Mesendoderm (in vitro differentiated cells): ENCODE measurements around the gene FILIP1L.

ENCODE experiments used
- DNase-seq: peaks from one replicate; pipeline ENCODE4 v3.0.0; 2013
- H2AK5ac ChIP-seq: 2 replicates; pipeline ENCODE4 v1.6.1; 2013; ENCODE audit warnings: low read length, inconsistent platforms
- H2BK120ac ChIP-seq: 2 replicates; pipeline ENCODE4 v1.6.1; 2013; ENCODE audit warnings: low read depth, mild to moderate bottlenecking, low read length, moderate library complexity, mixed read lengths
- H2BK15ac ChIP-seq: replicated peaks from 2 replicates; pipeline ENCODE4 v1.6.1; 2013; ENCODE audit warnings: low read depth, mild to moderate bottlenecking, moderate library complexity
- H2BK5ac ChIP-seq: 2 replicates; pipeline ENCODE4 v1.6.1; 2013; ENCODE audit warnings: low read length, inconsistent platforms
- H3K18ac ChIP-seq: 2 replicates; pipeline ENCODE4 v1.6.1; 2013; ENCODE audit warnings: mild to moderate bottlenecking, low read length, mixed read lengths
- H3K23ac ChIP-seq: one replicate; pipeline ENCODE4 v1.6.1; 2013; ENCODE audit warnings: low read length
- H3K27ac ChIP-seq: 2 replicates; pipeline ENCODE4 v1.5.1; 2013; ENCODE audit warnings: low read depth, mild to moderate bottlenecking, inconsistent platforms, low read length, moderate library complexity
- H3K27me3 ChIP-seq: 2 replicates; pipeline ENCODE4 v1.6.1; 2013; ENCODE audit warnings: low read length, control low read depth, mild to moderate bottlenecking, inconsistent platforms; ENCODE audit not compliant: insufficient read depth, poor library complexity
- H3K36me3 ChIP-seq: 2 replicates; pipeline ENCODE4 v1.6.1; 2013; ENCODE audit warnings: low read length, inconsistent platforms; ENCODE audit not compliant: control insufficient read depth, insufficient read depth
- H3K4ac ChIP-seq: one replicate; pipeline ENCODE4 v1.6.1; 2013; ENCODE audit warnings: low read depth, mild to moderate bottlenecking, low read length, moderate library complexity
- H3K4me1 ChIP-seq: 2 replicates; pipeline ENCODE4 v1.6.1; 2013; ENCODE audit warnings: low read depth, low read length, inconsistent platforms; ENCODE audit not compliant: control insufficient read depth
- H3K4me2 ChIP-seq: 2 replicates; pipeline ENCODE4 v1.6.1; 2013; ENCODE audit warnings: low read length
- H3K4me3 ChIP-seq: 2 replicates; pipeline ENCODE4 v1.5.1; 2013; ENCODE audit warnings: mild to moderate bottlenecking, low read length
- H3K56ac ChIP-seq: one replicate; pipeline ENCODE4 v1.6.1; 2013; ENCODE audit warnings: low read length
- H3K79me1 ChIP-seq: 2 replicates; pipeline ENCODE4 v1.6.1; 2013; ENCODE audit warnings: low read length, inconsistent platforms
- H3K79me2 ChIP-seq: 2 replicates; pipeline ENCODE4 v1.6.1; 2013; ENCODE audit warnings: mild to moderate bottlenecking, low read length; ENCODE audit not compliant: control insufficient read depth, insufficient read depth
- H3K9ac ChIP-seq: 2 replicates; pipeline ENCODE4 v1.6.1; 2013; ENCODE audit warnings: low read length, inconsistent platforms
- H4K5ac ChIP-seq: one replicate; pipeline ENCODE4 v1.6.1; 2013; ENCODE audit warnings: low read length
- H4K8ac ChIP-seq: one replicate; pipeline ENCODE4 v1.6.1; 2013; ENCODE audit warnings: low read depth, mild to moderate bottlenecking, control low read depth, low read length, moderate library complexity
- WGBS: extraction: QIAGEN DNeasy Blood & Tissue Kit; methylation state at CpG from one replicate; pipeline ENCODE4 v1.1.7; 2013; ENCODE audit warnings: low lambda C conversion rate, missing lambda C conversion rate; ENCODE audit not compliant: insufficient coverage; ENCODE audit errors: extremely low coverage; 5-methylcytosine and 5-hydroxymethylcytosine counted together

Gene FILIP1L

GRCh38 chr3:100042166-100042981, 71.9 kb downstream of the FILIP1L start:
- Histone ChIP-seq H2BK15ac (no peak overlapping the region), H3K18ac (no peak overlapping the region), H3K79me2 (no peaks in the 10 kb centered on the region), H3K9ac (no peak overlapping the region), H3K4me3 (no peak overlapping the region), H3K4ac (no peak overlapping the region), H3K23ac (no peak overlapping the region), H3K56ac (no peak overlapping the region), H4K5ac (no peak overlapping the region), H2AK5ac (no peak overlapping the region), H4K8ac (no peak overlapping the region), H3K27ac (no peak overlapping the region), H2BK5ac (no peak overlapping the region), H3K4me1 (no peaks in the 10 kb centered on the region), H3K27me3 (no peaks in the 10 kb centered on the region), H3K4me2 (no peak overlapping the region), H2BK120ac (no peak overlapping the region), H3K79me1 (no peaks in the 10 kb centered on the region), H3K36me3 (no peaks in the 10 kb centered on the region)
- no CpG with 5 or more reads among the region's 6 CpGs for WGBS
- no peak for DNase-seq

GRCh38 chr3:100041328-100041749, 73.0 kb downstream of the FILIP1L start:
- Histone ChIP-seq H3K27me3 (no peaks in the 10 kb centered on the region), H3K56ac (no peak overlapping the region), H3K4me2 (no peak overlapping the region), H3K23ac (no peak overlapping the region), H4K8ac (no peak overlapping the region), H2BK15ac (no peak overlapping the region), H2BK5ac (no peak overlapping the region), H2BK120ac (no peak overlapping the region), H3K18ac (no peak overlapping the region), H3K4me3 (no peak overlapping the region), H2AK5ac (no peak overlapping the region), H3K4me1 (no peaks in the 10 kb centered on the region), H3K27ac (no peak overlapping the region), H3K79me1 (no peaks in the 10 kb centered on the region), H3K36me3 (no peaks in the 10 kb centered on the region), H3K79me2 (no peaks in the 10 kb centered on the region), H3K9ac (no peak overlapping the region), H3K4ac (no peak overlapping the region), H4K5ac (no peak overlapping the region)
- WGBS: no CpG with 5 or more reads among the region's 1 CpG
- DNase-seq: peak; percentile 58

- H3K9ac ChIP-seq: no peak overlapping the region
- H4K8ac ChIP-seq: no peak overlapping the region
- H2AK5ac ChIP-seq: no peak overlapping the region
- no peak overlapping the region for H3K4me3 ChIP-seq
- no peak overlapping the region for H3K56ac ChIP-seq
- no peaks in the 10 kb centered on the region for H3K4me1 ChIP-seq
- H2BK15ac ChIP-seq: no peak overlapping the region
- H3K4me2 ChIP-seq: no peak overlapping the region
- no peak overlapping the region for H2BK120ac ChIP-seq
- H3K79me2 ChIP-seq: no peaks in the 10 kb centered on the region
- H3K27me3 ChIP-seq: no peaks in the 10 kb centered on the region
- no peaks in the 10 kb centered on the region for H3K36me3 ChIP-seq
- H4K5ac ChIP-seq: no peak overlapping the region
- DNase-seq: no peak
- H3K27ac ChIP-seq: no peak overlapping the region
- no peak overlapping the region for H3K23ac ChIP-seq
- no peak overlapping the region for H2BK5ac ChIP-seq
- WGBS: no CpG with 5 or more reads among the region's 3 CpGs
- H3K4ac ChIP-seq: no peak overlapping the region
- no peaks in the 10 kb centered on the region for H3K79me1 ChIP-seq
- no peak overlapping the region for H3K18ac ChIP-seq
Observed at GRCh38 chr3:100040451-100041225, 73.7 kb downstream of the FILIP1L start.

- Histone ChIP-seq H3K79me1 (no peaks in the 10 kb centered on the region), H3K9ac (no peak overlapping the region), H3K27me3 (no peaks in the 10 kb centered on the region), H3K23ac (no peak overlapping the region), H3K27ac (no peak overlapping the region), H2BK15ac (no peak overlapping the region), H3K4ac (no peak overlapping the region), H2BK120ac (no peak overlapping the region), H2BK5ac (no peak overlapping the region), H4K8ac (no peak overlapping the region), H4K5ac (no peak overlapping the region), H3K4me2 (no peak overlapping the region), H3K18ac (no peak overlapping the region), H2AK5ac (no peak overlapping the region), H3K56ac (no peak overlapping the region), H3K79me2 (no peaks in the 10 kb centered on the region), H3K4me3 (no peak overlapping the region), H3K4me1 (no peaks in the 10 kb centered on the region), H3K36me3 (no peaks in the 10 kb centered on the region)
- no peak for DNase-seq
Observed at GRCh38 chr3:100039075-100039474, 75.2 kb downstream of the FILIP1L start.

- H3K23ac ChIP-seq: no peak overlapping the region
- H2AK5ac ChIP-seq: no peak overlapping the region
- WGBS: no CpG with 5 or more reads among the region's 3 CpGs
- no peaks in the 10 kb centered on the region for H3K79me1 ChIP-seq
- H3K56ac ChIP-seq: no peak overlapping the region
- no peak overlapping the region for H3K4me2 ChIP-seq
- H3K4me3 ChIP-seq: no peak overlapping the region
- H2BK5ac ChIP-seq: no peak overlapping the region
- no peaks in the 10 kb centered on the region for H3K79me2 ChIP-seq
- H3K27me3 ChIP-seq: no peaks in the 10 kb centered on the region
- no peak for DNase-seq
- H4K8ac ChIP-seq: no peak overlapping the region
- no peak overlapping the region for H3K9ac ChIP-seq
- H4K5ac ChIP-seq: no peak overlapping the region
- H3K4ac ChIP-seq: no peak overlapping the region
- H3K36me3 ChIP-seq: no peaks in the 10 kb centered on the region
- H3K18ac ChIP-seq: no peak overlapping the region
- peaks cover 2% of the 10 kb centered on the region for H3K4me1 ChIP-seq
- H2BK15ac ChIP-seq: no peak overlapping the region
- H3K27ac ChIP-seq: no peak overlapping the region
- no peak overlapping the region for H2BK120ac ChIP-seq
Observed at GRCh38 chr3:100033903-100034471, 80.3 kb downstream of the FILIP1L start.
